GM19240 (cell line): Measurements from ENCODE around the gene SYCE1.

Experiments
- DNase-seq: peaks from one replicate; pipeline ENCODE4 v3.0.0; 2011; ENCODE audit warnings: low spot score; ENCODE audit not compliant: insufficient read length

The SYCE1 gene

GRCh38 chr10:133516057-133516456 is 49.3 kb downstream of the SYCE1 start:
- no peak for DNase-seq

- no peak for DNase-seq
Observed at GRCh38 chr10:133515471-133515870, 49.9 kb downstream of the SYCE1 start.

GRCh38 chr10:133511907-133512528 is 53.4 kb downstream of the SYCE1 start:
- DNase-seq, result no peak

GRCh38 chr10:133511408-133511807 is 54.0 kb downstream of the SYCE1 start:
- no peak for DNase-seq

GRCh38 chr10:133509700-133510099 is 55.7 kb downstream of the SYCE1 start:
- no peak for DNase-seq
